A549 treated with GW870086 at 1 μM for 4 hours (cell line): Measurements from ENCODE around the gene TOX3. TPM values are rescaled to one million over a fixed set of nuclear protein-coding genes. Genes with fewer than 3 reads are reported as not detected.

Source experiments
- total RNA-seq: library from RNA; stranded (reverse); fragments of 200-300 nt; extraction: Qiagen RNA extraction; gene quantifications from 5 replicates; pipeline ENCODE4 v1.2.3, GENCODE V29; 2022; ENCODE audit warnings: low read depth

The TOX3 gene
- 0.13 to 0.64 TPM (median 0.25 TPM) in 5 replicates for total RNA-seq

DNA sequence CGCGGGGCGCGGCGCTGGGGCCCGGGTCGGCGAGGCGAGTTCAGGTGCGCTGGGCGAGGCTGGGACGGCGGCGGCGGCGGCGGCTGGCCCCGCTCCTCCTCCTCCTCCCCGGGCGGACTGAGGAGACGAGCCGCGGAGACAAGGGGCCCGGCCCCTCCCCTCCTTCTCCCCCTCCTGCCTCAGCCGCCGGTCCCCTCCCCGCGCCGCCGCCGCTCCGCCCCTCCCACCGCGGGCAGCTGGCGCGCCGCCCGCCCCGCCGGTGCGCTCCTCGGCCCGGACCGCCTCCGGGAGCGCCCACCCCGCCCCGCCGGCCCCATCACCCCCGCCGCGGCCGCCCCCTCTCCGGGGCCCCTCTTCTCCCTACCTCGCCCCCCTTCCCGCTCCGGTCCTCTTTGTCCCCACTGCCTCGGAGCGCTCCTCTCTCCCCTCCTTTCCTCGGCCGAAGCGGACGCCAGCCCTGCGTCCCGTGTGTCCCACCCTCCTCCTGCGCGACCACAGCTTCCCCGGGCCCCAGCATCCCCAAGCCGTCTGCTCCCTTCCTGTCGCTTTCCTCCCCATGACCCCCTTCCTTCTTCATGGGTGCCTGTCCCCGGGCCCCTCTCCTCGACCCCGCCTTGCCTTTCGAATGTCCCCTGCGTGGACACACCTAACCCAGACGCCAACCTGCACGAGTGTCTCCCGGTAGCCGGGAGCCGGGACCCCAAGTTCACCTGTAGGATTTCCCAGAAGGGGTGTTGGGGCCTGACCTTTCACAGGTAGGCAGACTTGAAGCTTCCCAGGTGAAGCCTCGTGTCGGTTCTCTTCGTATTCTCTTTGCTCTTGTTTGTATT lies at the start of gene TOX3:
TSS of gene TOX3 (minus strand) at position 140 of the 830 bp plus-strand sequence. CDS start 420 bp downstream, outside the sequence.

